ENCODE results near the gene MINDY3.

GRCh38 chr10:15797346-15797745, 63.0 kb downstream of the MINDY3 start:
- TF ChIP-seq CTCF (IDR thresholded peaks at IDR 0.05; ENCODE audit: low read depth, low read length, missing input control) (no peak), HNF4G (IDR thresholded peaks at IDR 0.05) (no peak), REST (IDR thresholded peaks at IDR 0.05) (no peak), TAF1 (conservative IDR thresholded peaks at IDR 0.05) (no peak), RAD21 (IDR thresholded peaks at IDR 0.05) (no peak), EGR1 (IDR thresholded peaks at IDR 0.05; ENCODE audit: low read depth in 2 of 2) (no peak)
